Activated CD8-positive, alpha-beta T cell treated with anti-CD3 and anti-CD28 coated beads for 36 hours (primary cell): ENCODE data around the gene BAZ2A. TPM values are rescaled to one million over a fixed set of nuclear protein-coding genes. Genes with fewer than 3 reads are reported as not detected.

Experiments
- ATAC-seq: fragments of 200-7000 bp; cut with Tn5 transposase; one replicate; pipeline ENCODE4 v1.10.0; 2021; ENCODE audit warnings: mild to moderate bottlenecking, moderate library complexity
- CTCF ChIA-PET: fragments of 350-600 bp; sonication (Branson Sonifier 250); formaldehyde crosslinking; loops from one replicate; lab custom pipeline; 2021; ENCODE audit warnings: antibody characterized with exemption; lab: Charles Lee
- POLR2A ChIA-PET: fragments of 350-600 bp; sonication (Branson Sonifier 250); formaldehyde crosslinking; loops from one replicate; lab custom pipeline; 2021; ENCODE audit warnings: antibody characterized with exemption; lab: Charles Lee
- DNase-seq: peaks from one replicate; pipeline ENCODE4 v3.0.0-alpha.2; 2020
- H3K27ac Mint-ChIP-seq: one replicate; pipeline ENCODE4 v1.8.0; 2021; ENCODE audit warnings: mild to moderate bottlenecking, mixed read lengths
- H3K27me3 Mint-ChIP-seq: one replicate; pipeline ENCODE4 v1.8.0; 2021; ENCODE audit warnings: mixed read lengths
- H3K36me3 Mint-ChIP-seq: one replicate; pipeline ENCODE4 v1.8.0; 2021; ENCODE audit warnings: low read depth, mixed read lengths
- H3K4me1 Mint-ChIP-seq: one replicate; pipeline ENCODE4 v1.8.0; 2021; ENCODE audit warnings: low read depth, mixed read lengths
- H3K4me3 Mint-ChIP-seq: one replicate; pipeline ENCODE4 v1.8.0; 2021; ENCODE audit warnings: mild to moderate bottlenecking, moderate library complexity, mixed read lengths
- H3K9me3 Mint-ChIP-seq: one replicate; pipeline ENCODE4 v1.8.0; 2021; ENCODE audit warnings: mixed read lengths
- CTCF ChIP-seq: fragments of 200-600 bp; IDR thresholded peaks from one replicate; pipeline ENCODE4 v1.8.0; 2022; ENCODE audit warnings: antibody characterized with exemption, mild to moderate bottlenecking
- intact Hi-C: fragments of 100-400 bp; cut with micrococcal nuclease; formaldehyde crosslinking; loops from one replicate; pipeline ENCODE4 v1.10.0; 2022
- total RNA-seq, 2 experiments: library from RNA; stranded (reverse); gene quantifications; one replicate each; pipeline ENCODE4 v1.2.3, GENCODE V29; 2021

The BAZ2A gene
- total RNA-seq, 2 experiments from 2014 or later: 80.1 to 89.3 TPM

GRCh38 chr12:56645201-56645716 is 15.1 kb upstream of the BAZ2A start:
- ChIA-PET POLR2A (interaction anchor here (0.6 to 3.7 kb wide), 15 partner anchors 10 to 467 kb away, joined by 3 to 95 read pairs (median 4); partner anchors contain the start of genes BAZ2A, NACA, PRIM1 and PTGES3), CTCF (interaction anchor here (0.8 to 2.0 kb wide), 6 partner anchors 9 to 44 kb away, joined by 3 to 11 read pairs (median 4); no protein-coding TSS in a partner anchor)
- Mint-ChIP-seq H3K27ac (peak overlapping the region; percentile 97), H3K4me1 (peaks cover 35% of the 10 kb centered on the region), H3K9me3 (no peaks in the 10 kb centered on the region), H3K36me3 (peaks cover 47% of the 10 kb centered on the region), H3K27me3 (no peaks in the 10 kb centered on the region), H3K4me3 (peak overlapping the region; percentile 86)
- DNase-seq (no peak), ATAC-seq (no peak)
- no peak for TF ChIP-seq CTCF
- intact Hi-C loops: loop anchor here (10.0 kb wide), 1 partner anchor 80 kb away; the partner anchor contains the start of gene NACA

DNA sequence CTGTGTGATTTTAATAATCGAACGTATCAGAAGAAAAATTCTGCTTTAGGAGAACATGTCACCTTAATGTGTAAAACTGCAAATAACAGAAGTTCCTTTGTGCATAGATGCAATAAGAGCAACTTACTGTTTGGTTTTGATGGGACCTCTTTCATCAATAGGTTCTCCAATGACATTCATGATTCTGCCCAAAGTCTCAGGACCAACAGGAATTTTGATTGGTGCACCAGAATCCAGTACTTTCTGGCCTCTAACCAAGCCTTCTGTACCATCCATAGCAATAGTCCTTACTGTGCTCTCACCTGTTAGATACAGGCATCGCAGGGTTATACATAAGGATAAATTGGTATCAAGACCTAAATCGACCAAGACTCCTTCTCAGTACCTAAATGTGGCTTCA is 14.5 kb upstream of the BAZ2A start:
- Mint-ChIP-seq H3K9me3 (no peaks in the 10 kb centered on the region), H3K27ac (peak overlapping the region; percentile 97), H3K36me3 (peaks cover 51% of the 10 kb centered on the region), H3K4me3 (peak overlapping the region; percentile 86), H3K27me3 (no peaks in the 10 kb centered on the region), H3K4me1 (peaks cover 39% of the 10 kb centered on the region)
- ChIA-PET CTCF (interaction anchor here (0.8 to 1.7 kb wide), 4 partner anchors 8 to 45 kb away, joined by 3 to 11 read pairs (median 4); no protein-coding TSS in a partner anchor), POLR2A (interaction anchor here (1.2 to 3.7 kb wide), 10 partner anchors 12 to 83 kb away, joined by 3 to 95 read pairs (median 9); partner anchors contain the start of genes BAZ2A, NACA and PTGES3)
- TF ChIP-seq CTCF: no peak
- DNase-seq (no peak), ATAC-seq (no peak)
- intact Hi-C loops: loop anchor here (10.0 kb wide), 1 partner anchor 80 kb away; the partner anchor contains the start of gene NACA

- Mint-ChIP-seq H3K27ac (no peak overlapping the region), H3K9me3 (no peaks in the 10 kb centered on the region), H3K4me3 (no peak overlapping the region), H3K4me1 (peaks cover 59% of the 10 kb centered on the region), H3K27me3 (no peaks in the 10 kb centered on the region), H3K36me3 (peaks cover 73% of the 10 kb centered on the region)
- intact Hi-C loops: loop anchor here (10.0 kb wide), 1 partner anchor 84 kb away; the partner anchor contains the start of gene NACA
- DNase-seq (no peak), ATAC-seq (no peak)
- TF ChIP-seq CTCF: no peak
- POLR2A ChIA-PET: interaction anchor here (1.0 to 3.1 kb wide), 3 partner anchors 10 to 44 kb away, joined by 4 to 10 read pairs (median 6); no protein-coding TSS in a partner anchor
- CTCF ChIA-PET: no interaction called here
Observed at GRCh38 chr12:56641219-56641618, 11.1 kb upstream of the BAZ2A start.

DNA sequence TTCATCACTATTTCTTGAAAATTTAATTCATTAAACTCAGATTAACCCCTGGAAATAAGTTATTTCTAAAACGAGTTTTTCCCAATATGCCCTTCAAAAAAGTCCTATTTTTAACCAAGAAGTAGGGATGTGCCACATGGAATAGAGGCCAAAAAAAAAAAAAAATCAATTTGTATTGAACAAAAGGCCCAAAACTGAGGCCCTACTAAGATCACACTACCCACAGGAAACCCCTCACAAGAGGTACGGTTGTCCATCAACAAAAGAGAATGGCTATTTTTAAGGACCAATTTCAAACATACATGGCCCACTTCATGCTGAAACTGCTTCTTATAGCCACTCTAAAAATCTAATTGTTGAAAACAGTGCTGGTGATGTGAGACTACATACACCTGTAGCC is 7.5 kb upstream of the BAZ2A start:
- peaks cover 56% of the 10 kb centered on the region for H3K4me1 Mint-ChIP-seq
- CTCF ChIA-PET: no interaction called here

More for the DNA sequence above, 7.5 kb upstream of the BAZ2A start:
- Mint-ChIP-seq H3K9me3 (no peaks in the 10 kb centered on the region), H3K27me3 (no peaks in the 10 kb centered on the region), H3K36me3 (peaks cover 41% of the 10 kb centered on the region), H3K4me3 (no peak overlapping the region), H3K27ac (peak overlapping the region; percentile 98)
- no peak for ATAC-seq
- no peak for DNase-seq
- intact Hi-C loops: loop anchor here (5.0 to 10.0 kb wide), 2 partner anchors 50 to 357 kb away; partner anchors contain the start of gene PTGES3
- POLR2A ChIA-PET: interaction anchor here (0.9 to 1.0 kb wide), 2 partner anchors 24 to 37 kb away, joined by 3 read pairs; no protein-coding TSS in a partner anchor
- TF ChIP-seq CTCF: no peak
